ENCODE data around the gene FXN. TPM values are rescaled to one million over a fixed set of nuclear protein-coding genes. Genes with fewer than 3 reads are reported as not detected.
"Not testable (repeated sequence)": the region's sequence is repeated elsewhere in the genome, so short reads cannot be mapped to it uniquely, and the experiment has no call there.

Gene FXN
- total RNA-seq, 2 donors from 2014 or later = 27.7 to 29.8 TPM

DNA sequence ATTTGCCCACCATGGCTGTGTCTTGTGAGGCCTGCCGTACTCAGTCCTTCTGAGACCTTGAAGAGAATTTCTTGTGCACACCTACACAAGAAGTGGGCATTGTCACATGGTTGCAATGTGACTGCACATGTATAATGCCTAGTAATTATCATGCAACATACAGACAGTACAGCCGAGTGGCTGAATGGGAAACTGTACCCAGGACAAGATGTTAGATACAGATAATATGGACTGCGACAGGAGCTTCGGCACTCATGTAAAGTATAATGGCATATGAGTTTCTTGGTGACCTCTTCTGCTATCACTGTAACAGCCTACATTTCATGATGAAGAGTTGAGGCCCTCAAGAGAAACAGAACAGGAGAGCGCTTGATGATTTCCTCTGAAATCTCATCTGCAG, 16.8 kb upstream of the FXN start:
- ATAC-seq (no peak), DNase-seq (no peak)
- intact Hi-C loops (cut with DNase I) = loop anchor here in 1 of 2 donors (5.0 kb wide), 1 partner anchor 316 kb away; no protein-coding TSS in a partner anchor

DNA sequence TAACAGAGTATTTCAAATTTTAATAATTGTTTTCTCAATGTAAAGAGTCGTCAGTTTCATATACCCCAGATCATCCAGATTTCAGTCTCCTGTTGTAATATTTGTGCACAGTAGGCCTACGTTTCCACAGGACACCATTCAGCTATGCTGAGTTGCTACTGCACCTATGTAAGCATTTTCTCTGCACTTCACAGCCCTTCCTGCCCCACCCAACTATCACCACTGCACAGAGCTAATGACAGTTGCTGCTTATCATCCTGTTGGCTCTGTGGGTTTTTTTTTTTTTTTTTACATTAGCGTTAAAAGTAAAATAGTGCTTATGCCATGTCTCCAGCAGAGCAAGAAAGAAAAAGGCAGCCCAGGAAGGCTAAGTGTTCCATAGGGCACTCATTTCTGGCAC, 15.7 kb upstream of the FXN start:
- intact Hi-C loops (cut with DNase I) = loop anchor here (5.0 to 10.0 kb wide), 2 partner anchors 315 to 318 kb away; partner anchors contain the start of gene PIP5K1B (in 1 of the 2)
- DNase-seq = no peak
- ATAC-seq = no peak

DNA sequence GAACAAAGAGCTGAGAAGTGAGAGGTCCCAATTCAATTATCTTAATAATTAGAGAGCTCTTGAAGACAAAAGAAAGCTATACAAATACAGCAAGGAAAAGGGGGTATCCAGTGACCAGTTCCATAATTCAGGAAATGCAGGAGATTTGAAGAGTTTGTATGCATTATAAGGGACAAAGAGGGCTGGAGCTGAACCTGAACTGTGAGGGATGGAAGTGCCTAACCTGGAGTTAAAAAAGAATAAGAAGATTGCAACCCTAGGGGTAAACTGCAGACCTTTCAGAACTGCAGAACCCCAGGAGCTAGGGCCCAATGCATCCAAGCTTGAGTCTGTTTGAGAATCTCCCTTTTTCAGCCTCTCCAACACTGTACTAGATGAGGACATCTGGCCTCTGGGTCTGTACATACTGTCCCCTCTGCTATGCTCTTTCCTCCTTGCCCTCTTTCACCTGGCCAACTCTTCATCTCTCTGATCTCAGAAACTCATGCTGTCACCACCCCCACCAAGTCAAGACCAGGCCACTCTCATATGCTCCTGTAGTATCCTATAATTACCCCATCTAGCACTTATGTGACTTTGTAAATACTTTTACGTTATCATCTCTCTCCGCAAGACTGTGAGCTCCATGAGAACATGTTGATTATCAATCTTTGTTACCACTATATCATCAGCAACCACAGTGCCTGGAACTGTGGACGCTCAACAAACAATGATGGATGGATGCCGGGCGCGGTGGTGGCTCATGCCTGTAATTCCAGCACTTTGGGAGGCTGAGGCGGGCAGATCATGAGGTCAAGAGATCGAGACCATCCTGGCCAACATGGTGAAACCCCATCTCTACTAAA, 15.0 kb upstream of the FXN start:
- intact Hi-C loops (cut with DNase I) = loop anchor here in 1 of 2 donors (10.0 kb wide), 1 partner anchor 316 kb away; the partner anchor contains the start of gene PIP5K1B
- DNase-seq (no peak), ATAC-seq (no peak)

DNA sequence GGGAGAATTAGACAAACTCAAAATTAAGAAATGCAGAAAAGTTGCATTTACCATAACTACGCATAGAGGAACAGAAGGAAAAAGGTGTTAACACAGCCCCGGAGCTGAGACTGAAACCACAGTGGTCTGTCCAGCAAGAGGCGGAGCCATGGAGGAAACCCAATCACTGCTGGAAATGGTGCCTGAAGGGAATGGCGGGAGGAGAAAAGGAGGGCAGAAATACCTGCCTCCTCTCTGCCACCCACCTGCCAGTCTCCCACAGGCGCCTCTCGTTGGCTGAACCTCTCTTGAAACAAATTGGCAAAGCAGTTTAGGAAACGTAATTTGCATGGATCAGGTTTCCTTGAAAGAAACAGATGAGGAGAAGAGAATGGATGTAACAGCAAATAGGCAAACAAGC, 11.9 kb upstream of the FXN start:
- no peak for DNase-seq
- ATAC-seq = peak in 1 of 2 donors; percentile 61
- intact Hi-C loops (cut with DNase I) = loop anchor here in 1 of 2 donors (10.0 kb wide), 1 partner anchor 319 kb away; the partner anchor contains the start of gene PIP5K1B

DNA sequence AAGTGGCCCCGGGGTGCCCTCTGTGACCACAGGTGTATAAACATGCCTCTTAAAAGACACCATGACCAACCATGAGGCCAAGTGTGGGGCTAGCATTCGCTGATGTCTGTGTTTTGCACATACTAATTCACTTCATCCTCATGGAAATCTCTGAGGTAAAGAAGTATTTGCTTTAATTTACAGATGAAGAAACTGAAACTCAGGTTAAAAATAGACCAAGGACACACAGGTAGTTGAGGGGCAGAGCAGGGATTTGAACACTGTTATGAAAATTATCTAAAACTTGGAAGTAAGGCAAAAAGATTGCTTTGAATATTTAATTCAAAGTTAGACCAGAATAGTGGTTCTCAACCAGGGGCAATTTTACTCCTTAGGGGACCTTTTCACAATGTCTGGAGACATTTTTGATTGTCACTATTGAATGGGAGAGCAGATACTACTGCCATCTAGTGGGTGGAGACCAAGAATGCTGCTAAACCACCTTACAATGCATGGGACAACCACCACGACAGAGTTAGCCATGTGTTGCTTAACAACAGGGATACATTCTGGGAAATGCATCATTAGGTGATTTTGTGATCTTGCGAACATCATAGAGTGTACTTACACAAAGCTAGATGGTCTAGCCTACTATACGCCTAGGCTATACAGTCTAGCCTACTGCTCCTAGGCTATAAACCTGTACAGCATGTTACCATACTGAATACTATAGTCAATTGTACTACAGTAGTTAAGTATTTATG, 8.0 kb upstream of the FXN start:
- intact Hi-C loops (cut with DNase I) = loop anchor here (2.0 to 10.0 kb wide), 3 partner anchors 323 to 445 kb away; partner anchors contain the start of gene PIP5K1B (in 1 of the 2)
- DNase-seq (no peak), ATAC-seq (peak; percentile 64 to 67)

DNA sequence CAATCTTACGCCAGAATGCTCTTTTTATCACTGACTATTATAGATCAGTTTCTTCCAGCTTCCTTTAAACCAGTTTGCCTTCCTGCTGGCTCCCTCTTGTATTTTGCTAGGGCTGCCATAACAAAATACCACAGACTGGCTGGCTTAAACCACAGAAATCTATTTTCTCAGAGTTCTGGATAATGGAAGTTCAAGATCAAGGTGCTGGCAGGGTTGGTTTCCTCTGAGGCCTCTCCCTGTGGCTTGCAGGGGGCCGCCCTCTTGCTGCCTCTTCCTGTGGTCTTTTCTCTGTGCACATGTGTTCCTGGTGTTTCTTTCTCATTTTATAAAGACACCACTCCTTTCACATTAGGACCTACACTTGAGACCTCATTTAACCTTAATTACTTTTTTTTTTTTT, 6.8 kb upstream of the FXN start:
- DNase-seq (no peak), ATAC-seq (no peak)
- intact Hi-C loops (cut with DNase I) = loop anchor here in 1 of 2 donors (5.0 to 10.0 kb wide), 2 partner anchors 324 to 446 kb away; partner anchors contain the start of gene PIP5K1B

DNA sequence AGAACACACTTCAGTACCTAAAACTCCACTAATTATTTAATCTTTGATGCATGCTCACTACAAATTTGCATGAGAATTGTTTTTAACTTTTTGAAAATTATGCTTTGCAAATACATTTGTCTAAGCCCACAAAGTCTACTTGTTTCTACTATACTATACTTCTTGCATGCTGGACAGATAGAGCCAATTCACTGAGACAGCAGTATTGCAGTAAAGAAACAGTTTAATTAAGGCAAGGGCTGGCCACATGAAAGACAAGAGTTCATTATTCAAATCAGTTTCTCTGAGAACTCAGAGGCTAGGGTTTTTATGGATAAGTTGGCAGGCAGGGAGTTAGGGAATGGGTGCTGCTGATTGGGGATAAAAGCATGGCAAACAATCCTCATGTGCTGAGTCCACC, 6.0 kb upstream of the FXN start:
- DNase-seq = no peak
- intact Hi-C loops (cut with DNase I) = loop anchor here in 1 of 2 donors (5.0 to 10.0 kb wide), 2 partner anchors 325 to 447 kb away; partner anchors contain the start of gene PIP5K1B
- no peak for ATAC-seq

DNA sequence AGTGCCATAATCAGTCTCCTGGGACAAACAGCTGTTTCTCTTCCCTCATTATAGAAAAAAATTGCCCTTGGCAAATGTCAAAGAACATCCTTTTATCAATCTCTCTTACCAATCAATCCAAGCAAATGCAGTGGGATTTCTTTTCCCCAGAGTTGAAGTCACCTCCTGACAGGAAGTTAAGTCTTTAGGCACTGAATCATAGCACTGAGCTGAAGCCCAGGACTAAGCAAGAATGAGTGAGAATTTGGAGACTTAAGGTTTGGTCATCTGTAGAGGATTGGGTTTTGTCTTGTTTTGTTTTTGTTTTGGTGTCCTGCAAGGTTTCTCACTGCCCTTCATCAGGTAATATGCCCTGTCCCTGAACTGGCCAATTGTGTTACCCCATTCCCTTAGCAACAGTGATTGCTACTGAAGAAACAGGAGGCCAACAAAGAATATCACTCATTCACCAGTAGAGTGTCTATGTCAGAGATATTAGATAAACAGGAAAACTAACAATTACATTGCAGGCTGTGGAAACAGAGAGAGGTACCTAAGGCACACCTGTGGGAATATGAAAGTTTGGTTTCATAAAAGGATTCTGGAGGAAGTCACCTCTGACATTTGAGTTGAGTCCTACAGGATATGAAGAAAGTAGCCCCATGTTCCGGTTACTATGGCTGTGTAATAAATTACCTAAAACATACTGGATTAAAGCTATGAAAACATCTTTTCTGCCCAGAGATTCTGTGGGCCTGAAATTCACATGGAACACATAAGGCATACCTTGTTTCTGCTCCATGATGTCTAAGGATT, 4.5 kb upstream of the FXN start:
- DNase-seq = no peak
- intact Hi-C loops (cut with DNase I) = no loop called here

DNA sequence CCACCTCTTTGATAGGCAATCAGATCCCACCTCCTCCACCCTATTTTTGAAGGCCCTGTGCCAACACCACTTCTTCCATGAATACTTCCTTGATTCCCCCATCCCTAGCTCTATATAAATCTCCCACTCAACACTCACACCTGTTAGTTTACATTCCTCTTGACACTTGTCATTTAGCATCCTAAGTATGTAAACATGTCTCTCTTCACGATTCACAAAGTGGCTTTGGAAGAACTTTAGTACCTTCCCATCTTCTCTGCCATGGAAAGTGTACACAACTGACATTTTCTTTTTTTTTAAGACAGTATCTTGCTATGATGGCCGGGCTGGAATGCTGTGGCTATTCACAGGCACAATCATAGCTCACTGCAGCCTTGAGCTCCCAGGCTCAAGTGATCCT, 1.5 kb upstream of the FXN start:
- intact Hi-C loops (cut with DNase I) = no loop called here
- ATAC-seq (no peak), DNase-seq (no peak)

More for the DNA sequence above, 4.5 kb upstream of the FXN start:
- no peak for ATAC-seq

DNA sequence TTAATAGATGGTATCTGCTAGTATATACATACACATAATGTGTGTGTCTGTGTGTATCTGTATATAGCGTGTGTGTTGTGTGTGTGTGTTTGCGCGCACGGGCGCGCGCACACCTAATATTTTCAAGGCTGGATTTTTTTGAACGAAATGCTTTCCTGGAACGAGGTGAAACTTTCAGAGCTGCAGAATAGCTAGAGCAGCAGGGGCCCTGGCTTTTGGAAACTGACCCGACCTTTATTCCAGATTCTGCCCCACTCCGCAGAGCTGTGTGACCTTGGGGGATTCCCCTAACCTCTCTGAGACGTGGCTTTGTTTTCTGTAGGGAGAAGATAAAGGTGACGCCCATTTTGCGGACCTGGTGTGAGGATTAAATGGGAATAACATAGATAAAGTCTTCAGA, 757 bp downstream of the FXN start:
- intact Hi-C loops (cut with DNase I) = loop anchor here in 1 of 2 donors (5.0 kb wide), 1 partner anchor 156 kb away; no protein-coding TSS in a partner anchor
- ATAC-seq (peak; percentile 16 to 28), DNase-seq (no peak)

DNA sequence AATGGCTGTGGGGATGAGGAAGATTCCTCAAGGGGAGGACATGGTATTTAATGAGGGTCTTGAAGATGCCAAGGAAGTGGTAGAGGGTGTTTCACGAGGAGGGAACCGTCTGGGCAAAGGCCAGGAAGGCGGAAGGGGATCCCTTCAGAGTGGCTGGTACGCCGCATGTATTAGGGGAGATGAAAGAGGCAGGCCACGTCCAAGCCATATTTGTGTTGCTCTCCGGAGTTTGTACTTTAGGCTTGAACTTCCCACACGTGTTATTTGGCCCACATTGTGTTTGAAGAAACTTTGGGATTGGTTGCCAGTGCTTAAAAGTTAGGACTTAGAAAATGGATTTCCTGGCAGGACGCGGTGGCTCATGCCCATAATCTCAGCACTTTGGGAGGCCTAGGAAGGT, 1.2 kb downstream of the FXN start:
- no peak for DNase-seq
- ATAC-seq = no peak
- intact Hi-C loops (cut with DNase I) = loop anchor here in 1 of 2 donors (5.0 kb wide), 1 partner anchor 156 kb away; no protein-coding TSS in a partner anchor

DNA sequence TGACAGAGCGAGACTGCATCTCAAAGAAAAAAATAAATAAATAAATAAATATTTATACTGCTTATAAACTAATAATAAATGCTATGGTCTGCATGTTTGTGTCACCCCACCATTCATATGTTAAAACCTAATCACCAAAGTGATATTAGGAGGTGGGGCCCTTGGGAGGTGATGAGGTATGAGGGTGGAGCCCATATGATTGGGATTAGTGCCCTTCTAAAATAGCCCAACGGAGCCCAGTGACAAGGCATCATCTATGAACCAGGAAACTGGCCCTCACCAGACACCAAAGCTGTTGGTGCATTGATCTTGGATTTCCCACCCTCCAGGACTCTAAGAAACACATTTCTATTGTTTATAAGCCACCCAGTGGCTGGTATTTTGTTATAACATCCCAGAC, 5.1 kb downstream of the FXN start:
- DNase-seq (no peak), ATAC-seq (no peak)
- intact Hi-C loops (cut with DNase I) = no loop called here

DNA sequence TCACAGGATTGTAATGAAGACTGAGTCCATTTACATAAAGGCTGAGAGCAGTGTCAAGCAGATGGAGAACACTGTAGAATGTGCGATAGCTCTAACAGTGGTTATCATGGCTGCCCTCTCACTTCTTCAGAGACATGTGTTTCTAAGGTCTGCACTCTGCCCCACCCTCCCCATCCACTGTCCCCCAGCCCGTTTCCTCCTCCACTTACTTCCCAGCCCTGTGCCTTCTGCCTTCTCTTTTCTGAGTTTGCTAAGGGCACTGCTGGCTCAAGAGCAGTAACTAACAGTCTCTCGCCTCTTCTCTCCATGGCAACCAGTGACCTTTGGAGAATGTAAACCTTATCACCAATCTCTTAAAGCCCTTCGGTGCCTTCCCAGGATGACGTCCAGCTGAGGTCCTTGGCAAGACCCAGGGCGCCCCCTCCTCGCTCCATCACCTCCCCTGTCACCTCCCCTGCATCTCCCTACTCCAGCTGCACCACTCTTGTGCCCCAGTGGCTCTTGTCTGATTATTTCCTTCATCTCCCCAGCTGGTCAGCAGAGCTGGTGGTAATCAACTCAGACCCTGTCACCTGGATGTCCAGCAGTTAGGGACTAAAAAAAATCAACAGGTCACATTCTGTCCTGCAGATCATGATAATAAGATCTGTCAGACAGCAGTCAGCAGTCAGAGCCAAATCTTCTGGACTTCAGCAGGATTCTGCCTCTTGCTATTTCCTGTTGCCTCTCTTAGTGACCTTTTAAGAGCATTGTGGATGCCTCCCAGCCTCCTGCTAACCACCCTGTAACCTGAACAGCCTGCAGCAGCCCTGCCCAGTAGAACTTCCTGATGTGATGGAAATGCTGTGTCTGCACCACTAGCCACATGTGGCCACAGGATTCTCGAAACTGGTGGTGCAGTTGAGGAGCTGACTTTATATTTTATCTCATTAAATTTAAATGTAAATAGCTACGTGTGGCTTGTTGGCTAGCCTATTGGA, 9.0 kb downstream of the FXN start:
- intact Hi-C loops (cut with DNase I) = no loop called here
- ATAC-seq (peak; percentile 28 to 53), DNase-seq (no peak)

DNA sequence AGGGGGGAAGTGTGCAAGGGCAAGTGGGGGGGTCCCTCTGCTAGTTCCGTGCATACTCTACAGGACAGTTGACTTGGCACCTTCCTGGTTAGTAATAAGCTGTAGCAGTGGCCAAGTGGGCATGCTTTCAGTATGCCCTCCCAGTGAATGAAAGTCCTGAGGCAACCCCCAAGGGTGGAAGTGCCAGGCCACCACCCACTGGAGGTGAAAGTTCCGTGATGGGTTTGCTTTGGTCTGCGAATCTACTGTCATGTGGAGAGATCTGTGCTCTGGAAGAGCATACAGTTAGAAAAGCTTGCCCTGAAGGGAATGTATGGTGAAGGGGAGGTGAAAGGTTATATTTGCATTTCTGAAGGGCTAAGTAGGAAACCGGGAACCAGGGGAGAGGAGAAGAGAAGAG, 10.3 kb downstream of the FXN start:
- DNase-seq = no peak
- no peak for ATAC-seq
- intact Hi-C loops (cut with DNase I) = no loop called here

DNA sequence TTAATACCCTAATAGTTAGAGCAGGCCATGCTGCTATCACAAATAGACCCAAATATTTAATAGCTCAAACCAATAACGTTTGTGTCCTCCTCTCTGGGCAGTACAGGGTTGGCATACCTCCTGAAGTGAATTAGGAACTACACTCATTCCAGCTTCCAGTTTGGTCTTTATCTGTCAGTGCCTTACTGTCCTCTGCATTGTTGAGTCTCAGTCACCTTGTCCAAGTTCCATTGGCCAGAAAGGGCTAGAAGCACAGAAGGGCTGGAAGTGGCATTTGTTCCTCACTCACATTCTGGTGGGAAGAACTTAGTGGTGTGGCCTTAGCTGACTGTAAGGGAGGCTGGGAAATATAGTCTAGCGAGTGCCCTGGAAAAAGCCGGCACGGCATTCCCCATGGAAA, 11.2 kb downstream of the FXN start:
- DNase-seq = no peak
- intact Hi-C loops (cut with DNase I) = no loop called here
- ATAC-seq = no peak

DNA sequence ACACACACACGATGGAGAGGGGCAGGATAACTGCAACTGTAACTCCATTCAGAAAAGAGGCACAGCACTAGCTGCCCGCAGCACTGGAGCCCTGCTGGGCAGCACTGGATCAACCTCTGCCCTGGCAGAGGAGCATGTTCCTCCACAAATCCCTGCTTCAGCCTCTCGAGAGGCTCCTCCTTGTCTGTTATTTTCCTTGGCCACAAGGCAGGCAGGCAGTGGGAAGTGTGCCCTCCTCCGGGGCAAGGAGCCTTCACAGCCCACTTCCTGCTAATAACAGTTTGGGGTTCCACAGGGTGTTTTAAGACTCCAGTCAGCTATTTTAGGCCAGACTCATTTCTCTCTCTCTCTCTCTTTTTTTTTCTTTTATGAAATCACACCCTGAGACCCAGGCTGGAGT, 11.8 kb downstream of the FXN start:
- DNase-seq = no peak
- intact Hi-C loops (cut with DNase I) = no loop called here
- peak; percentile 39 to 62 for ATAC-seq

DNA sequence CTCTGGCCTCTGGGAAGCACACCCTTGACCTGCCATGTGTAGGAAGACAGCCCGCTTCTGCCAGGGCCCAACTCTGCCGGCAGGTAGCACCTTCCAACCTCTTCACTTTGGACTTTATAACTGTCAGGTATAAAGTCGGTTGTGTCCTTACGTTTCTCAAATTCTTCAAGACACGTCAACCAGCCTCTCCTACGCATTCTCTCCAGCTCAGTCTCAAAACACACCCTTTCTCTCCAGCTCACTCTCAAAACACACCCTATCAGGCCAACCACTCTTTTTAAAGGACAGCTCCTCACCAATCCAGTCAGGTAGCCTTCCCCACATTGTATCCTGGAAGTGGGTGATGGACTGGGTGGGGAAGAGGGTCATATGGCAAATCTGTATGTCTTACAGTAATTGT, 13.5 kb downstream of the FXN start:
- ATAC-seq = peak in 1 of 2 donors; percentile 49
- intact Hi-C loops (cut with DNase I) = no loop called here

DNA sequence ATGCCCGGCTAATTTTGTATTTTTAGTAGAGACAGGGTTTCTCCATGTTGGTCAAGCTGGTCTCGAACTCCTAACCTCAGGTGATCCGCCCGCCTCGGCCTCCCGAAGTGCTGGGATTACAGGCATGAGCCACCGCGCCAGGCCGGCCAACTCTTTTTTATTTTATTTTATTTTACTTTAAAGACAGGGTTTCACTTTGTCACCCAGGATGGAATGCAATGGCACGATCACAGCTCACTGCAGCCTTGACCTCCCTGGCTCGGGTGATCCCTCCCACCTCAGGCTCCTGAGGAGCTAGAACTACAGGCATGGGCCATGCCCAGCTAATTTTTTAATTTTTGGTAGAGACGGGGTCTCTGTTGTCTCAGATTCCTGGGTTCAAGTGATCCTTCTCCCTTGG, 15.4 kb downstream of the FXN start:
- intact Hi-C loops (cut with DNase I); ATAC-seq; DNase-seq: not testable (repeated sequence)

More for the DNA sequence above, 13.5 kb downstream of the FXN start:
- DNase-seq = no peak

Measured in left cardiac atrium (tissue), 4 donors.